Gastrocnemius medialis (tissue), 4 donors: ENCODE measurements around the gene SLC10A7.

Experiments
- POLR2A ChIP-seq, 2 donors: fragments of 450-650 bp; IDR thresholded peaks; one replicate each; pipeline ENCODE4 v1.6.1; 2017; ENCODE audit warnings: antibody characterized with exemption in 2 of 2, mild to moderate bottlenecking in 2 of 2, moderate library complexity in 2 of 2
- TF ChIP-seq, protein P1 (sequence below), 5 experiments: fragments of 450-650 bp in 3 of 5; fragments of 200-600 bp in 2 of 5; sonication (generic) in 2 of 5; IDR thresholded peaks in 4 of 5; conservative IDR thresholded peaks in 1 of 5; 1 replicate in 4 of 5; 2 replicates in 1 of 5; pipeline ENCODE4 v1.5.1; 2016 to 2019; ENCODE audit warnings: antibody characterized with exemption in 5 of 5, mild to moderate bottlenecking in 3 of 5, moderate library complexity in 3 of 5

DNA sequence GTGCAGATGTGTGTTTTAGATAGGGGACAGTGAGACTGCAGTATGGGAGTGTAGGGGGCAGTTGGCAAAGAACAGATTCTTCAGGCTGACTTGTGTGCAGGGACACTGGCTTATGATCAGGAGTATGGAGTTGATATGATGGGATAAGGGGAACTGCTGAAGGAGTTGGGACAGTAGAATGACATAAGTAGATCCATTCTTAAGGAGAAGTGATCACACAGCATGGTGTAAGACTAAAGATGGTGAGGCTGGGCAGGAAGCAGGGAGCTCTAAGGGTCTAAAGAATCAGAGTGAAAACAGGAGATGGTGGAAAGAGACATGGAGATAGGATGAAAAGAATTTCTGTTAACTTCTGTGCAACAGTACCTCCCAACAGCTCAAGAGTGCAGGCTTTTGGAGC lies 236.7 kb downstream of the SLC10A7 start:
- TF ChIP-seq, protein P1, sequence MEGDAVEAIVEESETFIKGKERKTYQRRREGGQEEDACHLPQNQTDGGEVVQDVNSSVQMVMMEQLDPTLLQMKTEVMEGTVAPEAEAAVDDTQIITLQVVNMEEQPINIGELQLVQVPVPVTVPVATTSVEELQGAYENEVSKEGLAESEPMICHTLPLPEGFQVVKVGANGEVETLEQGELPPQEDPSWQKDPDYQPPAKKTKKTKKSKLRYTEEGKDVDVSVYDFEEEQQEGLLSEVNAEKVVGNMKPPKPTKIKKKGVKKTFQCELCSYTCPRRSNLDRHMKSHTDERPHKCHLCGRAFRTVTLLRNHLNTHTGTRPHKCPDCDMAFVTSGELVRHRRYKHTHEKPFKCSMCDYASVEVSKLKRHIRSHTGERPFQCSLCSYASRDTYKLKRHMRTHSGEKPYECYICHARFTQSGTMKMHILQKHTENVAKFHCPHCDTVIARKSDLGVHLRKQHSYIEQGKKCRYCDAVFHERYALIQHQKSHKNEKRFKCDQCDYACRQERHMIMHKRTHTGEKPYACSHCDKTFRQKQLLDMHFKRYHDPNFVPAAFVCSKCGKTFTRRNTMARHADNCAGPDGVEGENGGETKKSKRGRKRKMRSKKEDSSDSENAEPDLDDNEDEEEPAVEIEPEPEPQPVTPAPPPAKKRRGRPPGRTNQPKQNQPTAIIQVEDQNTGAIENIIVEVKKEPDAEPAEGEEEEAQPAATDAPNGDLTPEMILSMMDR (IDR thresholded peaks at IDR 0.05 in 4 of 5, conservative IDR thresholded peaks at IDR 0.05 in 1 of 5): no peak
- TF ChIP-seq POLR2A (IDR thresholded peaks at IDR 0.05): no peak
